UCSD-AML1 (cell line): ENCODE results near the gene ADM.
"Not testable (repeated sequence)": the region's sequence is repeated elsewhere in the genome, so short reads cannot be mapped to it uniquely, and the experiment has no call there.

Source experiments
- DNase-seq: peaks from one replicate; lab custom pipeline; 2025; ENCODE audit not compliant: unreplicated experiment; lab: John Stamatoyannopoulos, UW

Gene ADM, protein sequence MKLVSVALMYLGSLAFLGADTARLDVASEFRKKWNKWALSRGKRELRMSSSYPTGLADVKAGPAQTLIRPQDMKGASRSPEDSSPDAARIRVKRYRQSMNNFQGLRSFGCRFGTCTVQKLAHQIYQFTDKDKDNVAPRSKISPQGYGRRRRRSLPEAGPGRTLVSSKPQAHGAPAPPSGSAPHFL

GRCh38 chr11:10304495-10305261 lies at the start of gene ADM:
Gene ADM (plus strand): TSS chr11:10305073. CDS start chr11:10305701, 628 bp downstream.
- peak; percentile 89 for DNase-seq

DNA sequence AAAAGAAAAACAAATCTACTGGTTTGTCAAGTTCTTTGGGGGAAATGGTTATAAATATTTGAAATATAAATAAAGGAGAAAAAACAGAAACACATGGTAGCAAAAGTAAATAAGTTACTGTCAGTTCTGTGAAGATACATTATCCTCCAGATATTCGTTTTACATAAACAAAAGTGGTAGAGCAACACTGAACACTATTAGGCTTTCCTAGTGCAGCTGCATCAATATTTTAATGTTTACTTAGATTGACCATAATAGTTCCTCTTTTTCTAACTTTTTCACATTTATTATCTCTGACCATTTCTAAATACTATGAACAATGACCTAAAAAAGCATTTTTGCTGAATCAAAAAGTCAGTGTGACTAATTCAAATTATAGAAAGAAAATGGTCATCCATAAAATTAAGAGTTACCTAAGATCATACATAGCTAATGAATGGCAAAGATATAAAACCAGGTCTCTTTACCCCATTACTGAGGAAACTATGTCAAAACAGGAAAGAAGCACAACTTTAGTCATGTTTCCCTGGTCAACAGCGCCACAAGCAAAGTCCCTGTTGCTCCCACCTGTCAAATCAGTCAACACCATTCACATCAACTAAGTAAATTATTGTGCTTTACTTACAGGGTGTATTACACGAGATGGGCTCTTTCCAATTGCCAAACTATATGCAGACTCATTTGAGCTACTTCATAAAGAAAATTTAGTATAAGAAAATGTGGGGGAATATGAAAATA lies 49.3 kb upstream of the ADM start:
- DNase-seq = no peak

GRCh38 chr11:10257478-10257877 lies 47.4 kb upstream of the ADM start:
- DNase-seq = no peak

DNA sequence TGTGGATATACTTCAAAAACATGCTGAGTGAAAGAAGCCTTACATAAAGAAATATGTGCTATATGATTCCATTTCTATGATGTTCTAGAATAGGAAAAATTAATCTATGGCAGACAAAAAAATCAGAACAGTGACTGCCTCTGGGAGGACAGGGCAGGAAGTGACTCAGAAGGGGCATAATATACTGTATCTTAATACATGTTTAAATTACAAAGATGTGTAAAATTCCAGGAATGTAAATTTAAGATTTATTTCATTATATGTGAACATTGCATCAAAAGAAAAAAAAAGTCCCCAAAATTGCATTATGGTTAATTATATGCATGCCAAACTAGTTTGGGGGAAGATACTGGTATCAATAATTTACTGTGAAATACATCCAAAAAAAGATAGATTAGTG lies 43.1 kb upstream of the ADM start:
- no peak for DNase-seq

DNA sequence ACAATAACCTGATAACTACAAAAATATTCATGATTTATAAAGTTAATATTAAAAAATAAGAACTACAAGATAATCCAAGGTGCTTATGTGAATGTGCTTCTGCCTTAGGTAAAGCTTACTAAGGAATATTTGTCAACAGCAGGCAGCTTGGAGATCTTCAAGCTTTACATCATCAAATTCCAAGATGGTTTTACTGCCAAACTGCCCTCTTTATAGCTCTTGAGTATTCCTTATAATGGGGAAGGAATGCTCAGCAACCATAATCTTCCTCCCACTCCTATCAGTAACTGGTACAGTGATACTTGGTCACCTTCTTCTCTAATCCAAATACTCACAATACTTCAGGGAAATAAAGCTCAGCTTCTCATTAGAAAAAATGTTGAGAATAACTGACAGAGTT lies 40.9 kb upstream of the ADM start:
- no peak for DNase-seq

DNA sequence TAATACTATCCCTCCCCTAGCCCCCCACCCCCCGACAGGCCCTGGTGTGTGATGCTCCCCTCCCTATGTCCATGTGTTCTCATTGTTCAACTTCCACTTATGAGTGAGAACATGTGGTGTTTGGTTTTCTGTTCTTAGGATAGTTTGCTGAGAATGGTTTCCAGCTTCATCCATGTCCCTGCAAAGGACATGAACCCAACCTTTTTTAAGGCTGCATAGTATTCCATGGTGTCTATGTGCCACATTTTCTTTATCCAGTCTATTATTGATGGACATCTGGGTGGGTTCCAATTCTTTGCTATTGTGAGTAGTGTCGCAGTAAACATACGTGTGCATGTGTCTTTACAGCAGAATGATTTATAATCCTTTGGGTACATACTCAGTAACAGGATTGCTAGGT lies 40.2 kb upstream of the ADM start:
- DNase-seq = not testable (repeated sequence)

- no peak for DNase-seq
These were observed 38.9 kb upstream of the ADM start for GRCh38 chr11:10265936-10266335.

DNA sequence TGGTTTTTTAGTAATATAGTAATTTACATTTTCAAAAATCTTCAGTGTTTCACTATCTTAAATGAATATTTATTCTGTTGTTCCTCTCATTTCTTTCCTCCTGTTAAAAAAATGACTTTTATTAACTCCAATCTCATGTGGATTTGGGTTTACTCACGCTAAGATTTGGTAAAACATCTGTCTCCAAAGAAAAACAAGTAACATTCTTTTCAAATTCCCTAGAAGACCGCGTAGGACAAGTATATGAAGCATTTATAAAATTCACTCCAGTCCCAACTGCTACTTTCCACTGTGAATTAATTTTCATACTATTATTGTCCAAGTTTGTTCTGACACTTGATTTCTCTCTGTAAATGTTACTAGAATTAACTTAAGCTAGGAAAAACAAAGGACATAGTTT lies 37.1 kb upstream of the ADM start:
- DNase-seq = no peak

- no peak for DNase-seq
These were observed 36.0 kb upstream of the ADM start for GRCh38 chr11:10268746-10269488.

- no peak for DNase-seq
These were observed 32.7 kb upstream of the ADM start for GRCh38 chr11:10272132-10272531.

GRCh38 chr11:10273738-10274137 lies 31.1 kb upstream of the ADM start:
- no peak for DNase-seq

DNA sequence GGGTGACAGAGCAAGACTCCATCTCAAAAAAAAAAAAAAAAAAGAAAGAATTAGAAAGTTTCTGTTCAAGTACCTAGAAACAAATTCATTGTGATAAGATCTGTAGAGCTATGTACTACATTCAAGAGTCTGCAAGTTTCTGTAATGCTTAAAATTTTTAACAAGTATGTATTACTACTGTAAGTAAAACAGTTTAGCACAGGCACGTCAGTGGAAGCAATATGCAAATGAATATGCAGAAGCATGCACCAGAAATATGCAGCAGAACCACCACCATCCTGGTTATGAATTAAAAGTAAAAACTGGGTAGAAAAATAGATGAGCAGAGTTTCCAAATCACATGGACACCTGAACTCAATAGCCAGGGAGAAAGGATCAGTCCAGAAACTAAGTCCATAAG lies 30.1 kb upstream of the ADM start:
- DNase-seq = no peak

DNA sequence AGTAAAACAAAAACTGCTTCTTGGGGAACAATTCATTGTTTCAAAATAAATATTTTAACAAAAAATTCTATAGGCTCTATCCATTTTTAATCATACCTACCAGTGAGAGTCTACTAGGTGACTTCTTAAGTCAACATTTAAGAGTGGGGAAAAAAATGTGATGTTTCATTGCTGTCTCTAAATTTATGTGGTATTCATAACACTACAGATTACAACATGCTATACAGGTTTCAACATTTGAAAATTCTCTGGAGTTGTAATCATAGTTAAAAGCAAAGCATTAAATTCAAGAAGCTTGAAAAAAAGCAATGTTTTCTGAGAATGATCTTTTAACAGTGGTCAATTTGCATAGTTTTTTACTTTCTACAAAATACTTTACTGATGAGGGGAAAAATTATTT lies 29.2 kb upstream of the ADM start:
- no peak for DNase-seq

DNA sequence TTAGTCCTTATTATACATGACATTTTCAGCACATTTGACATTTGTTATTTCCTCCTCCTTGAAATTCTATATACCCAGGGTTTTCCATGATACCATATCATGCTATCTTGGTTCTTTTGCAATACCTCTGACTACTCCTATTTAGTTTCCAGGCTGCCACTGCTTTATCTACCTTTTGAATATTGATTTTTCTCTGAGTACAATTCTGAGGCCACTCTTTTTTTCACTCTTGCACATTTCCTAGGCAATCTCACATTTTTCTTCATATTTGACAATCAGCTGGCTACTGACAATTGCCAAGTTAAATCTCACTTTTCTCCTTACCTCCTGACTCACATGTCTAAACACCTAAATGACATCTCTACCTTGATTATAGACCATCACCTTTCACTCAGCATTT lies 22.8 kb upstream of the ADM start:
- DNase-seq = no peak

DNA sequence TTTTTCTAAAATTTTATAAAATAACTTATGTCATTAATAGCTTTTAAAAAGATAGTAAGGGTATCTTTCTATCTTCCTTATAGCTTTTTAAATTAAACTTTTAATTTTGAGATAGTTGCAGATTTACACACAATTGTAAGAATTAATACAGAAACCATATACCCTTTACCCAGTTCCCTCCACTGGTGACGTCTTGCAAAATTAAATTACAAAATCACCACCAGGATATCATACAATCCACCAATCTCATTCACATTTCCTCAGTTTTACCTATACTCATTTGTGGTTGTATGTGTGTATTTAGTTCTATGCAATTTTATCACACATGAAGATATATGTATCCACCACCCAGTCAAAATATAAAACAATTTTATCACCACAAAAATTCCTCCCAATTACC lies 20.9 kb upstream of the ADM start:
- DNase-seq = no peak

GRCh38 chr11:10285148-10285802 lies 19.6 kb upstream of the ADM start:
- no peak for DNase-seq

DNA sequence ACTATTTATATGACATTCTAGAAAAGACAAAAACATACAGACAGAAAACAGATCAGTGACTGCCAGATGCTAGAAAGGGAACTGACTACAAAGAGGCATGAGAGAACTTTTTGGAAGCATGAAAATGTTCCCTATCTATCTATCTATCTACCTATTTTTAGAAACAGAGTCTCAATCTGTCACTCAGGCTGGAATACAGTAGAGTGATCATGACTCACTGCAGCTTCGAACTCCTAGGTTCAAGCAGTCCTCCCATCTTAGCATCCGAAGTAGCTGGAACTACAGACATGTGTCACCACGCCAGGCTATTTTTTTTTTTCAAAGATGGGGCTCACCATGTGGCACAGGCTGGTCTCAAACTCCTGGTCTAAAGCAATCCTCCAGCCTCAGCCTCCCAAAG lies 17.7 kb upstream of the ADM start:
- DNase-seq = no peak

GRCh38 chr11:10287766-10288715 lies 16.8 kb upstream of the ADM start:
- DNase-seq = no peak

DNA sequence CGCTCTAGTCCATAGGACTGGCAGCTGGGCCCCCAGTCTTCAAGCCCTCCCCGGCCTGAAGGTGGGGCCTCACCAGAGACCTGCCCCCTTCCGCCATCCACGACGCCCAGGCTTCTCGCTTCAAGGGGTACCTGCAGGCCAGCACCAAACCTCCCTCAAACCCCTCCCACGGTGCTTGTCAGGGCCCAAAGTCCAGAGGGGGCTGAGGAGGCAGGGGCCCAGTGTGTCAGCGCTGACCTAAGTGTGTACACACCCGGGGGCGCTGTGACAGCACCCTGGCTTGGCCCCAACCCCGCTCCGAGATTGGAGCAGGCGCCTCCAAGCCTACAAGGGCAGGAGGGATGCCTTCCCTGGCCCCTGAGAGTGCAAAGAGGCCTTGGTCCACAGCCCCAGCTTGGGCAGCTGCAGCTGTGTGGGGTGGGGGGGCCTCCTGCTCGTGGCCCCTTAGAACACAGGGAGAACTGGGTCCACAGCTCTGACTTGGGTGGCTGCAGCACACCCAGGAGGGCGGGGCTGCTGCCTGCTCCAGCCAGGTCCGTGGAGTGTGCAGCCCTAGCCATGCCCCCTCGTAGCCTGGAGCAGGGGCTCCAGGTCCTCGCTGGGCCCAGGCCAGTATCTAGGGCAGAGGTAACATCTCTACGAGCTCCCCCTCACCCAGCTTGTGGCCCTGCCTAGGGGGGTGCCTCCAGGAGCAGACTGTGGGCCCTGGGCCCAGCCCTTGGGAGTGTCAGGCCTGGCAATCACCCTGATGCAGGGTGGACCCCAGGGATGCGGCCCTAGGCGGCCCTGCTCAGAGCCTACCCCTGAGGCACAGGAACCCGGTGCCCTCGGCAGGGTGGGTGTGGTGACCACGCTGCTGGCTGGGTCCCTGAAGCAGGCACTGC lies 15.8 kb upstream of the ADM start:
- no peak for DNase-seq
